Measurements from ENCODE around the gene ZNF385C.

ZNF385C gene

GRCh38 chr17:42106009-42106408 is 7.7 kb upstream of the ZNF385C start:
- Histone ChIP-seq H2AFZ (ENCODE audit: low read length) (no peak overlapping the region), H3K9me2 (replicated peaks; ENCODE audit: insufficient read depth, low read length) (no peaks in the 10 kb centered on the region), H3K27ac (ENCODE audit: low read length) (no peak overlapping the region), H3K4me2 (ENCODE audit: low read depth, low read length) (no peak overlapping the region), H3K4me1 (ENCODE audit: low read length) (0 out of 2 replicates have a peak, but pooled peaks cover 3% of the 10 kb centered on the region), H4K20me1 (ENCODE audit: insufficient read depth, low read length) (no peaks in the 10 kb centered on the region), H3K36me3 (replicated peaks; ENCODE audit: insufficient read depth, low read length) (no peaks in the 10 kb centered on the region), H3K9me3 (replicated peaks; ENCODE audit: insufficient read depth, low read length) (no peaks in the 10 kb centered on the region), H3K79me2 (ENCODE audit: low read length) (no peaks in the 10 kb centered on the region), H3K27me3 (replicated peaks; ENCODE audit: insufficient read depth, low read length) (no peaks in the 10 kb centered on the region), H3F3A (ENCODE audit: insufficient read depth, low read length) (no peaks in the 10 kb centered on the region), H3K9ac (ENCODE audit: low read length) (no peak overlapping the region), H3K4me3 (ENCODE audit: low read length) (no peak overlapping the region)
- TF ChIP-seq EZH2phosphoT487 (IDR thresholded peaks at IDR 0.05; ENCODE audit: low read length) (no peak), EZH2 (optimal IDR thresholded peaks at IDR 0.05; ENCODE audit: low read depth, low read length) (no peak), CTCF (IDR thresholded peaks at IDR 0.05; ENCODE audit: low read length) (no peak)
- no peak for DNase-seq

- H3K4me3 ChIP-seq (ENCODE audit: low read length), result no peak overlapping the region
- H3K9me3 ChIP-seq (replicated peaks; ENCODE audit: insufficient read depth, low read length), result no peaks in the 10 kb centered on the region
- H3K79me2 ChIP-seq (ENCODE audit: low read length), result no peaks in the 10 kb centered on the region
- no peak overlapping the region for H2AFZ ChIP-seq (ENCODE audit: low read length)
- no peaks in the 10 kb centered on the region for H3K9me2 ChIP-seq (replicated peaks; ENCODE audit: insufficient read depth, low read length)
- TF ChIP-seq CTCF (IDR thresholded peaks at IDR 0.05; ENCODE audit: low read length), result no peak
- no peak for TF ChIP-seq EZH2 (optimal IDR thresholded peaks at IDR 0.05; ENCODE audit: low read depth, low read length)
- TF ChIP-seq EZH2phosphoT487 (IDR thresholded peaks at IDR 0.05; ENCODE audit: low read length), result no peak
- H4K20me1 ChIP-seq (ENCODE audit: insufficient read depth, low read length), result no peaks in the 10 kb centered on the region
- DNase-seq, result no peak
- H3K36me3 ChIP-seq (replicated peaks; ENCODE audit: insufficient read depth, low read length), result no peaks in the 10 kb centered on the region
- H3K9ac ChIP-seq (ENCODE audit: low read length), result no peak overlapping the region
- H3K27ac ChIP-seq (ENCODE audit: low read length), result no peak overlapping the region
- 0 out of 2 replicates have a peak, but pooled peaks cover 3% of the 10 kb centered on the region for H3K4me1 ChIP-seq (ENCODE audit: low read length)
- no peak overlapping the region for H3K4me2 ChIP-seq (ENCODE audit: low read depth, low read length)
- no peaks in the 10 kb centered on the region for H3K27me3 ChIP-seq (replicated peaks; ENCODE audit: insufficient read depth, low read length)
- no peaks in the 10 kb centered on the region for H3F3A ChIP-seq (ENCODE audit: insufficient read depth, low read length)
Measured at GRCh38 chr17:42104264-42104663, 6.0 kb upstream of the ZNF385C start.

- Histone ChIP-seq H4K20me1 (ENCODE audit: insufficient read depth, low read length) (no peaks in the 10 kb centered on the region), H3K9me3 (replicated peaks; ENCODE audit: insufficient read depth, low read length) (no peaks in the 10 kb centered on the region), H3K9me2 (replicated peaks; ENCODE audit: insufficient read depth, low read length) (no peaks in the 10 kb centered on the region), H3K79me2 (ENCODE audit: low read length) (no peaks in the 10 kb centered on the region), H3K4me2 (ENCODE audit: low read depth, low read length) (no peak overlapping the region), H3K27me3 (replicated peaks; ENCODE audit: insufficient read depth, low read length) (no peaks in the 10 kb centered on the region), H3K9ac (ENCODE audit: low read length) (no peak overlapping the region), H3K4me1 (ENCODE audit: low read length) (0 out of 2 replicates have a peak, but pooled peaks cover 3% of the 10 kb centered on the region), H3K27ac (ENCODE audit: low read length) (no peak overlapping the region), H3K4me3 (ENCODE audit: low read length) (no peak overlapping the region), H3F3A (ENCODE audit: insufficient read depth, low read length) (no peaks in the 10 kb centered on the region), H2AFZ (ENCODE audit: low read length) (no peak overlapping the region), H3K36me3 (replicated peaks; ENCODE audit: insufficient read depth, low read length) (no peaks in the 10 kb centered on the region)
- TF ChIP-seq EZH2phosphoT487 (IDR thresholded peaks at IDR 0.05; ENCODE audit: low read length), result no peak
- TF ChIP-seq CTCF (IDR thresholded peaks at IDR 0.05; ENCODE audit: low read length), result no peak
- no peak for TF ChIP-seq EZH2 (optimal IDR thresholded peaks at IDR 0.05; ENCODE audit: low read depth, low read length)
- no peak for DNase-seq
Measured at GRCh38 chr17:42103221-42103954, 5.1 kb upstream of the ZNF385C start.

Data from MM.1S (cell line).